Prostate gland (tissue), 2 donors: ENCODE data around the gene STAT3.

Experiments used
- POLR2A ChIP-seq: fragments of 450-650 bp; IDR thresholded peaks from one replicate; pipeline ENCODE4 v1.6.1; 2016; ENCODE audit warnings: antibody characterized with exemption, mild to moderate bottlenecking
- TF ChIP-seq, protein P1 (sequence below), 4 experiments: fragments of 200-600 bp in 2 of 4; fragments of 450-650 bp in 2 of 4; sonication (generic) in 2 of 4; IDR thresholded peaks; 1 replicate in 3 of 4; 2 replicates in 1 of 4; pipeline ENCODE4 v1.5.1; 2016 to 2019; ENCODE audit warnings: antibody characterized with exemption in 4 of 4, mild to moderate bottlenecking in 2 of 4, moderate library complexity in 2 of 4

DNA sequence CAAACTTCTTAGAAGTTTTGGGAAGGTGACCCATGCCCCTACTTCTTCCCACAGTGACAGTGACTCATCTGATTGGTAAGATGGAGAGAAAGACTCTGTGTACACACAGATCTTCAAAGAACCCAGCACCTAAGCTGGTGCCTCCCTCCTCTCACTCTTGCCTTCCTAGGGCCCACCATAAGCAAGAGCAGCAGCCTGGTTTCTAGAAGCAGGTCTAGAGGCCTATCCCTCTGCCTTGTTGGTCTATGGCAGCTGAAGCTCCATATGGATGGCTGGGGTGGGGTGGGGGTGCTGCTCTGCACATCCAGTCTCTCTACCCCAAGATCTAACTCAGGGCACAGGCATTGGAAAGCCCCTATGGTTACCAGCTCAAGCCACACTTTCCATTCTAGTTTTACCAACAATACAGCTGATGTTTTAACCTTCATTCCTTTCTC, 47.5 kb downstream of the STAT3 start:
- TF ChIP-seq, protein P1, sequence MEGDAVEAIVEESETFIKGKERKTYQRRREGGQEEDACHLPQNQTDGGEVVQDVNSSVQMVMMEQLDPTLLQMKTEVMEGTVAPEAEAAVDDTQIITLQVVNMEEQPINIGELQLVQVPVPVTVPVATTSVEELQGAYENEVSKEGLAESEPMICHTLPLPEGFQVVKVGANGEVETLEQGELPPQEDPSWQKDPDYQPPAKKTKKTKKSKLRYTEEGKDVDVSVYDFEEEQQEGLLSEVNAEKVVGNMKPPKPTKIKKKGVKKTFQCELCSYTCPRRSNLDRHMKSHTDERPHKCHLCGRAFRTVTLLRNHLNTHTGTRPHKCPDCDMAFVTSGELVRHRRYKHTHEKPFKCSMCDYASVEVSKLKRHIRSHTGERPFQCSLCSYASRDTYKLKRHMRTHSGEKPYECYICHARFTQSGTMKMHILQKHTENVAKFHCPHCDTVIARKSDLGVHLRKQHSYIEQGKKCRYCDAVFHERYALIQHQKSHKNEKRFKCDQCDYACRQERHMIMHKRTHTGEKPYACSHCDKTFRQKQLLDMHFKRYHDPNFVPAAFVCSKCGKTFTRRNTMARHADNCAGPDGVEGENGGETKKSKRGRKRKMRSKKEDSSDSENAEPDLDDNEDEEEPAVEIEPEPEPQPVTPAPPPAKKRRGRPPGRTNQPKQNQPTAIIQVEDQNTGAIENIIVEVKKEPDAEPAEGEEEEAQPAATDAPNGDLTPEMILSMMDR (IDR thresholded peaks at IDR 0.05): no peak
- no peak for TF ChIP-seq POLR2A
